ENCODE data around the gene SYNGAP1. TPM values are rescaled to one million over a fixed set of nuclear protein-coding genes. Genes with fewer than 3 reads are reported as not detected.
A peak's percentile ranks its signal among the peaks of the same experiment; 100 is the strongest.

Gene SYNGAP1
- total and polyA plus RNA-seq, 4 donors, result 11.5 to 98.9 (median 52.9) TPM

GRCh38 chr6:33412140-33413009 is 7.5 kb upstream of the SYNGAP1 start:
- Histone ChIP-seq H3K36me3 (ENCODE audit: control insufficient read depth, insufficient read depth, low read length) (peaks cover 47% of the 10 kb centered on the region), H3K4me3 (ENCODE audit: low read depth, low read length) (no peak overlapping the region), H3K4me1 (ENCODE audit: control insufficient read depth, insufficient read depth, low read length) (peaks cover 31% of the 10 kb centered on the region), H3K27me3 (ENCODE audit: control insufficient read depth, insufficient read depth, low read length) (no peaks in the 10 kb centered on the region), H3K9me3 (ENCODE audit: control insufficient read depth, insufficient read depth, low read length) (no peaks in the 10 kb centered on the region), H3K27ac (ENCODE audit: low read depth, low read length) (no peak overlapping the region)
- no peak for DNase-seq (ENCODE audit: low read depth in 4 of 6, low spot score in 6 of 6)
- 88% methylated on average over 7 of the region's 10 CpGs for WGBS (ENCODE audit: insufficient coverage)

GRCh38 chr6:33413241-33414120 is 6.4 kb upstream of the SYNGAP1 start:
- Histone ChIP-seq H3K4me1 (ENCODE audit: control insufficient read depth, insufficient read depth, low read length) (peaks cover 38% of the 10 kb centered on the region), H3K9me3 (ENCODE audit: control insufficient read depth, insufficient read depth, low read length) (no peaks in the 10 kb centered on the region), H3K27ac (ENCODE audit: low read depth, low read length) (no peak overlapping the region), H3K27me3 (ENCODE audit: control insufficient read depth, insufficient read depth, low read length) (no peaks in the 10 kb centered on the region), H3K4me3 (ENCODE audit: low read depth, low read length) (no peak overlapping the region), H3K36me3 (ENCODE audit: control insufficient read depth, insufficient read depth, low read length) (peaks cover 47% of the 10 kb centered on the region)
- DNase-seq (ENCODE audit: low read depth in 4 of 6, low spot score in 6 of 6), result no peak
- 81% methylated on average over 7 of the region's 14 CpGs for WGBS (ENCODE audit: insufficient coverage)

- H3K36me3 ChIP-seq (ENCODE audit: control insufficient read depth, insufficient read depth, low read length), result peaks cover 47% of the 10 kb centered on the region
- H3K27ac ChIP-seq (ENCODE audit: low read depth, low read length), result no peak overlapping the region
- 83% methylated on average over 5 of the region's 12 CpGs for WGBS (ENCODE audit: insufficient coverage)
- DNase-seq (ENCODE audit: low read depth in 4 of 6, low spot score in 6 of 6), result no peak
- peaks cover 44% of the 10 kb centered on the region for H3K4me1 ChIP-seq (ENCODE audit: control insufficient read depth, insufficient read depth, low read length)
- H3K27me3 ChIP-seq (ENCODE audit: control insufficient read depth, insufficient read depth, low read length), result no peaks in the 10 kb centered on the region
- H3K9me3 ChIP-seq (ENCODE audit: control insufficient read depth, insufficient read depth, low read length), result no peaks in the 10 kb centered on the region
- no peak overlapping the region for H3K4me3 ChIP-seq (ENCODE audit: low read depth, low read length)
Observed at GRCh38 chr6:33414592-33415271, 5.1 kb upstream of the SYNGAP1 start.

- no peak for DNase-seq (ENCODE audit: low read depth in 4 of 6, low spot score in 6 of 6)
- Histone ChIP-seq H3K27ac (ENCODE audit: low read depth, low read length) (no peak overlapping the region), H3K36me3 (ENCODE audit: control insufficient read depth, insufficient read depth, low read length) (peaks cover 47% of the 10 kb centered on the region), H3K4me3 (ENCODE audit: low read depth, low read length) (no peak overlapping the region), H3K4me1 (ENCODE audit: control insufficient read depth, insufficient read depth, low read length) (peaks cover 43% of the 10 kb centered on the region), H3K27me3 (ENCODE audit: control insufficient read depth, insufficient read depth, low read length) (no peaks in the 10 kb centered on the region), H3K9me3 (ENCODE audit: control insufficient read depth, insufficient read depth, low read length) (no peaks in the 10 kb centered on the region)
- WGBS (ENCODE audit: insufficient coverage), result 100% methylated on average over 1 of the region's 9 CpGs
Observed at GRCh38 chr6:33415831-33416230, 4.0 kb upstream of the SYNGAP1 start.

- Histone ChIP-seq H3K27ac (ENCODE audit: low read depth, low read length) (no peak overlapping the region), H3K27me3 (ENCODE audit: control insufficient read depth, insufficient read depth, low read length) (no peaks in the 10 kb centered on the region), H3K9me3 (ENCODE audit: control insufficient read depth, insufficient read depth, low read length) (no peaks in the 10 kb centered on the region), H3K4me3 (ENCODE audit: low read depth, low read length) (peak overlapping the region; percentile 94), H3K36me3 (ENCODE audit: control insufficient read depth, insufficient read depth, low read length) (peaks cover 47% of the 10 kb centered on the region), H3K4me1 (ENCODE audit: control insufficient read depth, insufficient read depth, low read length) (peaks cover 40% of the 10 kb centered on the region)
- 85% methylated on average over 4 of the region's 12 CpGs for WGBS (ENCODE audit: insufficient coverage)
- DNase-seq (ENCODE audit: low read depth in 4 of 6, low spot score in 6 of 6), result no peak
Observed at GRCh38 chr6:33416386-33417127, 3.3 kb upstream of the SYNGAP1 start.

GRCh38 chr6:33417128-33417902 is 2.5 kb upstream of the SYNGAP1 start:
- Histone ChIP-seq H3K9me3 (ENCODE audit: control insufficient read depth, insufficient read depth, low read length) (no peaks in the 10 kb centered on the region), H3K4me3 (ENCODE audit: low read depth, low read length) (peak overlapping the region; percentile 94), H3K36me3 (ENCODE audit: control insufficient read depth, insufficient read depth, low read length) (peaks cover 44% of the 10 kb centered on the region), H3K27ac (ENCODE audit: low read depth, low read length) (peak overlapping the region; percentile 99), H3K4me1 (ENCODE audit: control insufficient read depth, insufficient read depth, low read length) (peaks cover 34% of the 10 kb centered on the region), H3K27me3 (ENCODE audit: control insufficient read depth, insufficient read depth, low read length) (no peaks in the 10 kb centered on the region)
- under 1% methylated on average over 22 of the region's 25 CpGs for WGBS (ENCODE audit: insufficient coverage)
- no peak for DNase-seq (ENCODE audit: low read depth in 4 of 6, low spot score in 6 of 6)

GRCh38 chr6:33417903-33418689 is 1.8 kb upstream of the SYNGAP1 start, which contains the start of gene CUTA:
CUTA (minus strand) TSS chr6:33418107; CDS start chr6:33418000, 107 bp downstream.
- peak; percentile 97 to 100 (median 98) for DNase-seq (ENCODE audit: low read depth in 4 of 6, low spot score in 6 of 6)
- Histone ChIP-seq H3K4me3 (ENCODE audit: low read depth, low read length) (peak within 1 kb of the TSS; percentile 94), H3K4me1 (ENCODE audit: control insufficient read depth, insufficient read depth, low read length) (peaks cover 34% of the 10 kb centered on the region), H3K9me3 (ENCODE audit: control insufficient read depth, insufficient read depth, low read length) (no peaks in the 10 kb centered on the region), H3K27ac (ENCODE audit: low read depth, low read length) (peak within 1 kb of the TSS; percentile 99), H3K36me3 (ENCODE audit: control insufficient read depth, insufficient read depth, low read length) (peaks cover 41% of the 10 kb centered on the region), H3K27me3 (ENCODE audit: control insufficient read depth, insufficient read depth, low read length) (no peaks in the 10 kb centered on the region)
- 0% methylated on average over 46 of the region's 51 CpGs for WGBS (ENCODE audit: insufficient coverage)

GRCh38 chr6:33418690-33419291 is 1.1 kb upstream of the SYNGAP1 start:
- peaks cover 34% of the 10 kb centered on the region for H3K4me1 ChIP-seq (ENCODE audit: control insufficient read depth, insufficient read depth, low read length)
- WGBS (ENCODE audit: insufficient coverage), result 27% methylated on average over 6 of the region's 8 CpGs

More at GRCh38 chr6:33418690-33419291, 1.1 kb upstream of the SYNGAP1 start:
- no peak for DNase-seq (ENCODE audit: low read depth in 4 of 6, low spot score in 6 of 6)
- H3K36me3 ChIP-seq (ENCODE audit: control insufficient read depth, insufficient read depth, low read length), result peaks cover 40% of the 10 kb centered on the region
- H3K4me3 ChIP-seq (ENCODE audit: low read depth, low read length), result peak overlapping the region; percentile 94
- peak overlapping the region; percentile 99 for H3K27ac ChIP-seq (ENCODE audit: low read depth, low read length)
- no peaks in the 10 kb centered on the region for H3K27me3 ChIP-seq (ENCODE audit: control insufficient read depth, insufficient read depth, low read length)
- no peaks in the 10 kb centered on the region for H3K9me3 ChIP-seq (ENCODE audit: control insufficient read depth, insufficient read depth, low read length)

Data from spinal cord (tissue), 10 donors.